Nephron progenitor cell (in vitro differentiated cells): ENCODE measurements around the gene DUS2.
A peak's percentile ranks its signal among the peaks of the same experiment; 100 is the strongest.

Experiments used
- DNase-seq: peaks from one replicate; pipeline ENCODE4 v3.0.0; 2021
- H3K27ac Mint-ChIP-seq: 2 replicates; pipeline ENCODE4 v1.8.0; 2021; ENCODE audit warnings: mild to moderate bottlenecking, moderate library complexity, mixed read lengths
- H3K27me3 Mint-ChIP-seq: 2 replicates; pipeline ENCODE4 v1.8.0; 2021; ENCODE audit warnings: mild to moderate bottlenecking, low read depth, mixed read lengths; ENCODE audit not compliant: poor library complexity
- H3K36me3 Mint-ChIP-seq: 2 replicates; pipeline ENCODE4 v1.8.0; 2021; ENCODE audit warnings: low read depth, mixed read lengths
- H3K4me1 Mint-ChIP-seq: 2 replicates; pipeline ENCODE4 v1.8.0; 2021; ENCODE audit warnings: mixed read lengths
- H3K4me3 Mint-ChIP-seq: 2 replicates; pipeline ENCODE4 v1.8.0; 2021; ENCODE audit warnings: mild to moderate bottlenecking, moderate library complexity, mixed read lengths
- H3K9me3 Mint-ChIP-seq: 2 replicates; pipeline ENCODE4 v1.8.0; 2021; ENCODE audit warnings: mild to moderate bottlenecking, moderate library complexity, mixed read lengths
- TF ChIP-seq, protein P1 (sequence below): fragments of 200-600 bp; sonication (generic); IDR thresholded peaks from 2 replicates; pipeline ENCODE4 v1.5.0; 2021; ENCODE audit warnings: antibody characterized with exemption

The DUS2 gene

DNA sequence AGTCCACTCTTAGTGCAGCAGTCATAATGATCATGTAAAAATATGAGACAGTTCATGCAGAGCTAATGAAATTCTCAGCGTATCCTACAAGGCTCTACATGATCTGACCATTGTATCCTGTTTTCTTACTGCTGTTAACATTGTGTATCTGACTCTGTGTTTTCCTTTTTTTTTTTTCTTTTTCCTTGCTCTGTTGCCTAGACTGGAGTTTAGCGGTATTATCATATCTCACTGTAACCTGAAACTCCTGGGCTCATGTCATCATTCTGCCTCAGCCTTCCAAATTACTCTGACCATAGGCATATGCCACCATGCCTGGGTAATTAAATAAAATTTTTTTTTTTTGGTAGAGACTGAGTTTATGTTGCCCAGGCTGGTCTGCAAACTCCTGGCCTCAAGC, 12.1 kb downstream of the DUS2 start:
- Mint-ChIP-seq H3K4me3 (no peak overlapping the region), H3K27ac (no peak overlapping the region), H3K9me3 (no peaks in the 10 kb centered on the region), H3K27me3 (no peaks in the 10 kb centered on the region), H3K36me3 (peaks cover 23% of the 10 kb centered on the region), H3K4me1 (no peaks in the 10 kb centered on the region)
- DNase-seq, result no peak
- TF ChIP-seq, protein P1, sequence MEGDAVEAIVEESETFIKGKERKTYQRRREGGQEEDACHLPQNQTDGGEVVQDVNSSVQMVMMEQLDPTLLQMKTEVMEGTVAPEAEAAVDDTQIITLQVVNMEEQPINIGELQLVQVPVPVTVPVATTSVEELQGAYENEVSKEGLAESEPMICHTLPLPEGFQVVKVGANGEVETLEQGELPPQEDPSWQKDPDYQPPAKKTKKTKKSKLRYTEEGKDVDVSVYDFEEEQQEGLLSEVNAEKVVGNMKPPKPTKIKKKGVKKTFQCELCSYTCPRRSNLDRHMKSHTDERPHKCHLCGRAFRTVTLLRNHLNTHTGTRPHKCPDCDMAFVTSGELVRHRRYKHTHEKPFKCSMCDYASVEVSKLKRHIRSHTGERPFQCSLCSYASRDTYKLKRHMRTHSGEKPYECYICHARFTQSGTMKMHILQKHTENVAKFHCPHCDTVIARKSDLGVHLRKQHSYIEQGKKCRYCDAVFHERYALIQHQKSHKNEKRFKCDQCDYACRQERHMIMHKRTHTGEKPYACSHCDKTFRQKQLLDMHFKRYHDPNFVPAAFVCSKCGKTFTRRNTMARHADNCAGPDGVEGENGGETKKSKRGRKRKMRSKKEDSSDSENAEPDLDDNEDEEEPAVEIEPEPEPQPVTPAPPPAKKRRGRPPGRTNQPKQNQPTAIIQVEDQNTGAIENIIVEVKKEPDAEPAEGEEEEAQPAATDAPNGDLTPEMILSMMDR, result no peak

DNA sequence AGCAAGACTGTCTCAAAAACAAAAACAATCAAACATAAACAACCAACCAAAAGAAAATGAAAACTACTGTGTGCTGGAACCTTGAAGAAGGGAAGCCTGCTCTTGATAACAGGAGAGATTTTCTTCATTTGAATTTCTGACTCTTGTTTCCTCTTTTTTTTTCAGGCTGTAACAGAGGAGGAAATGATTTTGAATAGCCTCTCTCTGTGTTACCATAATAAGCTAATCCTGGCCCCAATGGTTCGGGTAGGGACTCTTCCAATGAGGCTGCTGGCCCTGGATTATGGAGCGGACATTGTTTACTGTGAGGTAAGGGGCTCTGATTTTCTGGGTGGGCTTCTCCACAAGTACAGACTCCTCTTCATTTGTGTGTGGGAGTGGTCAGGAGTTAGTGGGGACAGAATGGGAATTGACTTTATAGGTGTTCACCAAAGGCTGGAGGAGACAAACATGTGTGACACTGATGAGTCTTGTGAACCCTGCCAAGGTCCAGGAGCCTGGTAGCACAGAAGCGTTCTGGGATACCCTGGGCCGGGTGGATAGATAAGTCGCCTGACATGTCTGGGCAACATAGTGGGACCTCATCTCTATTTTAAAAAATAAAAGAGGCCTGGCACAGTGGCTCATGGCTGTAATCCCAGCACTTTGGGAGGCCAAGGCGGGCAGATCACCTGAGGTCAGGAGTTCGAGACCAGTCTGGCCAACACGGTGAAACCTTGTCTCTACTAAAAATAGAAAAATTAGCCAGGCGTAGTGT, 14.9 kb downstream of the DUS2 start:
- DNase-seq, result no peak
- Mint-ChIP-seq H3K27me3 (no peaks in the 10 kb centered on the region), H3K4me3 (no peak overlapping the region), H3K4me1 (no peaks in the 10 kb centered on the region), H3K36me3 (peaks cover 27% of the 10 kb centered on the region), H3K27ac (peak overlapping the region; percentile 47), H3K9me3 (no peaks in the 10 kb centered on the region)
- TF ChIP-seq, protein P1, result no peak

DNA sequence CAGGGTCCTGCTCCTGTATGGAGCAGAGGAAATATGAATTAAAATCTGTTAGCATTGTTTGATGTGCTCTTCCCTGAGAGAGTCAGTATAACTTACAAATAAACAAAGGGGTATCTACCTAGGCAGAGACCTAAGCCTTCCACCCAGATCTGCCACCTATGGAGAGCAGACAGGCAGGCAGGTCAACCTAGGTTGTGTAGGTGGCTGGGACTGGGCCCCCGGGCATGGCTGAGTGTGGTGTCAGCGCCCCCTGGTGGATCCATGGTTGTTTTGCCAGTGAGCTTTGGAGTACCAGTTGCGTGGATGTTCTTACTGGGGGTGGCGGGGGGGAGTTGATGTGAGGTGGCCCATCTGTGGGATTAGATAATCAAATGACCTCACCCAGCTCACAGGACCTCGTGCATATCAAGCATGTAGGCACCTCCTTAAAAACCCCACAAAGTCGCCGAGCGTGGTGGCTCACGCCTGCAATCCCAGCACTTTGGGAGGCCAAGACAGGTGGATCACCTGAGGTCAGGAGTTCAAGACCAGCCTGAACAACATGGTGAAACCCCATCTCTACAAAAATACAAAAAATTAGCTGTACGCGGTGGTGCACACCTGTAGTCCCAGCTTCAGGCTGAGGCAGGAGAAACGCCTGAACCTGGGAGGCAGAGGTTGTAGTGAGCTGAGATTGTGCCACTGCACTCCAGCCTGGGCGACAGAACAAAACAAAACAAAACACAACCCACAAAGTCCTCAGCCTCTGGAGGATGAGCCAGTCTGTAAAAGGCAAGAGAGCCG, 17.6 kb downstream of the DUS2 start:
- H3K4me3 Mint-ChIP-seq, result no peak overlapping the region
- peaks cover 36% of the 10 kb centered on the region for H3K36me3 Mint-ChIP-seq
- DNase-seq, result peak; percentile 88
- H3K4me1 Mint-ChIP-seq, result no peaks in the 10 kb centered on the region
- no peak overlapping the region for H3K27ac Mint-ChIP-seq
- H3K9me3 Mint-ChIP-seq, result no peaks in the 10 kb centered on the region
- TF ChIP-seq, protein P1, result peak; percentile 76
- H3K27me3 Mint-ChIP-seq, result no peaks in the 10 kb centered on the region

DNA sequence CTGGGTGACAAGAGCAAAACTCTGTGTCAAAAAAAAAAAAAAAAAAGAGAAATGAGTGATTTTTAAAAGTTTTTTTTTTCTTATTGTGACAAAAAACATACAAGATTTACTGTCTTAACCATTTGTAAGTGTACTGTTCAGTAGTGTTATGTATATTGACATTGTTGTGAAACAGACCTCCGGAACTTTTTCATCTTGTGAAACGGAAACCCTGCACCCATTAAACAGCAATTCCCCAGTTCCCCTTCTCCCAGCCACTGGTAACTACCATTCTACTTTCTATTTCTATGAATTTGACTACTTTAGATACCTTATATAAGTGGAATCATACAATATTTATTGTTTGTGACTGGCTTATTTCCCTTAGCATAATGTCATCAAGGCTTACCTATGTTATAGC, 18.7 kb downstream of the DUS2 start:
- Mint-ChIP-seq H3K27me3 (no peaks in the 10 kb centered on the region), H3K36me3 (peaks cover 41% of the 10 kb centered on the region), H3K4me3 (no peak overlapping the region), H3K27ac (no peak overlapping the region), H3K4me1 (no peaks in the 10 kb centered on the region), H3K9me3 (no peaks in the 10 kb centered on the region)
- TF ChIP-seq, protein P1, result no peak
- no peak for DNase-seq

DNA sequence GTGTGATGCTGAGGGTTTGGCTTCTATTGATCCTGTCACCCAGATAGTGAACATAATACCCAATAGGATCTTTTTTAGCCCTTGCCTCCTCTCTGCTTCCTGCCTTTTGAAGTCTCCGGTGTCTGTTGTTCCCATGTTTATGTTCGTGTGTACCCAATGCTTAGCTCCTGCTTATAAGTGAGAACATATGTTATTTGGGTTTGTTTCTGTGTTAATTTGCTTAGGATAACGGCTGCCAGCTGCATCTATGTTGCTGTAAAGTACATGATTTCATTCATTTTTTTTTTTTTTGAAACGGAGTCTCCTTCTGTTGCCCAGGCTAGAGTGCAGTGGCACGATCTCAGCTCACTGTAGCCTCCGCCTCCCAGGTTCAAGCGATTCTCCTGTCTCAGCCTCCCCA, 23.0 kb downstream of the DUS2 start:
- Mint-ChIP-seq H3K36me3 (peaks cover 43% of the 10 kb centered on the region), H3K9me3 (no peaks in the 10 kb centered on the region), H3K4me1 (no peaks in the 10 kb centered on the region), H3K27ac (peak overlapping the region; percentile 36), H3K4me3 (no peak overlapping the region), H3K27me3 (no peaks in the 10 kb centered on the region)
- TF ChIP-seq, protein P1, result no peak
- DNase-seq, result no peak
